Adrenal gland (tissue), 12 donors: ENCODE measurements around the gene PLEKHA6. TPM values are rescaled to one million over a fixed set of nuclear protein-coding genes. Genes with fewer than 3 reads are reported as not detected.

Source experiments
- DNase-seq, 7 donors: peaks; one replicate each; pipeline ENCODE4 v3.0.0-alpha.2; 2019 to 2020
- H3K27ac ChIP-seq, 5 donors: fragments of 200-600 bp; sonication (generic) in 4 of 5; 1 replicate in 3 of 5; 2 replicates in 2 of 5; pipeline versions ENCODE4 v1.5.1 to v1.8.0; 2016 to 2020; ENCODE audit warnings: mild to moderate bottlenecking in 1 of 5
- H3K27me3 ChIP-seq: fragments of 200-600 bp; 2 replicates; pipeline ENCODE4 v1.8.0; 2021
- H3K36me3 ChIP-seq, 2 donors: fragments of 200-600 bp; replicated peaks in 1 of 2; 1 replicate in 1 of 2; 2 replicates in 1 of 2; pipeline versions ENCODE4 v1.5.1 to v1.8.0; 2018 to 2022
- H3K4me1 ChIP-seq, 2 donors: fragments of 200-600 bp; replicated peaks in 1 of 2; 1 replicate in 1 of 2; 2 replicates in 1 of 2; pipeline versions ENCODE4 v1.5.1 to v1.8.0; 2018 to 2021
- H3K4me3 ChIP-seq, 4 donors: fragments of 200-600 bp; sonication (generic) in 3 of 4; one replicate each; pipeline ENCODE4 v1.5.1; 2016 to 2018
- H3K9me3 ChIP-seq, 3 donors: fragments of 200-600 bp; sonication (generic) in 1 of 3; replicated peaks in 1 of 3; 1 replicate in 2 of 3; 2 replicates in 1 of 3; pipeline versions ENCODE4 v1.5.1 to v1.8.0; 2016 to 2021
- POLR2A ChIP-seq, 2 donors: fragments of 450-650 bp; IDR thresholded peaks; one replicate each; pipeline ENCODE4 v1.6.1; 2017; ENCODE audit warnings: antibody characterized with exemption in 2 of 2, mild to moderate bottlenecking in 2 of 2, moderate library complexity in 1 of 2
- WGBS, 4 donors: extraction: QIAGEN DNeasy Blood & Tissue Kit in 2 of 4; methylation state at CpG; one replicate each; pipeline versions ENCODE4 v1.1.5 to v1.1.7; 2013 to 2017; 5-methylcytosine and 5-hydroxymethylcytosine counted together
- intact Hi-C, 2 donors: fragments of 100-400 bp; cut with DNase I; formaldehyde crosslinking; loops; one replicate each; pipeline versions ENCODE4 v1.14.1 to v1.15.0; 2022 to 2023
- polyA plus RNA-seq, 3 donors: library from polyadenylated mRNA; stranded (reverse); fragments of 200-250 nt in 2 of 3; fragments of 350-450 nt in 1 of 3; fragmentation: Illumina TruSeq in 1 of 3; extraction: RNeasy Lipid Tissue Mini Kit (QIAGEN cat#74804) in 1 of 3; gene quantifications; one replicate each; pipeline ENCODE4 v1.2.3, GENCODE V29; 2013 to 2014
- total RNA-seq, 9 donors: library from RNA; depleted of rRNA in 4 of 9; stranded (reverse); fragments of >200 nt in 4 of 9; fragments of 120-200 nt in 1 of 9; fragmentation: NEBNext Ultra II Directional in 1 of 9; extraction: Animal tissue kit (Norgen Biotek cat#: 25700) in 1 of 9; gene quantifications; one replicate each; pipeline versions ENCODE4 v1.1.0 to v1.2.4, GENCODE V29; 2013 to 2023
- TF ChIP-seq, protein P1 (sequence below), 6 experiments: fragments of 450-650 bp in 4 of 6; fragments of 200-600 bp in 2 of 6; sonication (generic) in 1 of 6; IDR thresholded peaks; 1 replicate in 5 of 6; 2 replicates in 1 of 6; pipeline versions ENCODE4 v1.5.1 to v1.8.0; 2016 to 2021; ENCODE audit warnings: antibody characterized with exemption in 6 of 6, mild to moderate bottlenecking in 2 of 6, moderate library complexity in 1 of 6
- donor health status: healthy with polysubstance abuse.
- donor health status: Bipolar disorder and iron deficiency.
- donor health status: DM: yes; HTN: yes; CAD: no.
- donor health status: DM: no; HTN: no; CAD: no.
- donor health status: DM: no; HTN: no; CAD: no.
- donor health status: DM: yes; HTN: yes; CAD: no.

PLEKHA6 gene
- total and polyA plus RNA-seq, 12 donors: 2.2 to 13.8 (median 5.1) TPM

DNA sequence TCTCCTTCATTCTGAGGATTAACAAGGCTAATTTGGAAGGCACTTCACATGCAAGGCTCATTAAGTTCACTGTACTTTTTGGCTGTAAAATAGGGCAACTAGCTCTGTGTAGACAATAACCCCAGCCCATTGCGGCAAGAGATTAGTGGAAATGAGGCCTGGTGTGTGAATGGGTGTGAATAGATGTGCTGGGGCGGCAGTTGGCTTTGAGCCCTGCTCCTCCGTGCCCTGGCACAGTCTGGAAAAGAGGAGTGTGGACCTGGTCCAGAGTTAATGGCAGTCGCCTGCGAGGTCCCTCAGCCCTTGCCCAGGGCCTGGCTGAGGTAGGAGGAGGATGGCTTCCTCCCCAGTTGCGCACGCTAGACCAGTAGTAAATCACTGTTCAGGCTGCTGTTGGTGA, 168.3 kb downstream of the PLEKHA6 start:
- 77 to 97% (median 89%) methylated on average over 5 to 7 of the region's 7 CpGs for WGBS, 4 donors
- H3K36me3 ChIP-seq: no peaks in the 10 kb centered on the region
- H3K9me3 ChIP-seq: no peaks in the 10 kb centered on the region
- no peaks in the 10 kb centered on the region for H3K4me1 ChIP-seq
- TF ChIP-seq, protein P1, sequence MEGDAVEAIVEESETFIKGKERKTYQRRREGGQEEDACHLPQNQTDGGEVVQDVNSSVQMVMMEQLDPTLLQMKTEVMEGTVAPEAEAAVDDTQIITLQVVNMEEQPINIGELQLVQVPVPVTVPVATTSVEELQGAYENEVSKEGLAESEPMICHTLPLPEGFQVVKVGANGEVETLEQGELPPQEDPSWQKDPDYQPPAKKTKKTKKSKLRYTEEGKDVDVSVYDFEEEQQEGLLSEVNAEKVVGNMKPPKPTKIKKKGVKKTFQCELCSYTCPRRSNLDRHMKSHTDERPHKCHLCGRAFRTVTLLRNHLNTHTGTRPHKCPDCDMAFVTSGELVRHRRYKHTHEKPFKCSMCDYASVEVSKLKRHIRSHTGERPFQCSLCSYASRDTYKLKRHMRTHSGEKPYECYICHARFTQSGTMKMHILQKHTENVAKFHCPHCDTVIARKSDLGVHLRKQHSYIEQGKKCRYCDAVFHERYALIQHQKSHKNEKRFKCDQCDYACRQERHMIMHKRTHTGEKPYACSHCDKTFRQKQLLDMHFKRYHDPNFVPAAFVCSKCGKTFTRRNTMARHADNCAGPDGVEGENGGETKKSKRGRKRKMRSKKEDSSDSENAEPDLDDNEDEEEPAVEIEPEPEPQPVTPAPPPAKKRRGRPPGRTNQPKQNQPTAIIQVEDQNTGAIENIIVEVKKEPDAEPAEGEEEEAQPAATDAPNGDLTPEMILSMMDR (IDR thresholded peaks at IDR 0.05): no peak
- no peak for TF ChIP-seq POLR2A (IDR thresholded peaks at IDR 0.05)
- peaks cover 19% of the 10 kb centered on the region for H3K27me3 ChIP-seq
- H3K4me3 ChIP-seq: no peak overlapping the region
- intact Hi-C loops: no loop called here
- H3K27ac ChIP-seq: no peak overlapping the region
- no peak for DNase-seq

DNA sequence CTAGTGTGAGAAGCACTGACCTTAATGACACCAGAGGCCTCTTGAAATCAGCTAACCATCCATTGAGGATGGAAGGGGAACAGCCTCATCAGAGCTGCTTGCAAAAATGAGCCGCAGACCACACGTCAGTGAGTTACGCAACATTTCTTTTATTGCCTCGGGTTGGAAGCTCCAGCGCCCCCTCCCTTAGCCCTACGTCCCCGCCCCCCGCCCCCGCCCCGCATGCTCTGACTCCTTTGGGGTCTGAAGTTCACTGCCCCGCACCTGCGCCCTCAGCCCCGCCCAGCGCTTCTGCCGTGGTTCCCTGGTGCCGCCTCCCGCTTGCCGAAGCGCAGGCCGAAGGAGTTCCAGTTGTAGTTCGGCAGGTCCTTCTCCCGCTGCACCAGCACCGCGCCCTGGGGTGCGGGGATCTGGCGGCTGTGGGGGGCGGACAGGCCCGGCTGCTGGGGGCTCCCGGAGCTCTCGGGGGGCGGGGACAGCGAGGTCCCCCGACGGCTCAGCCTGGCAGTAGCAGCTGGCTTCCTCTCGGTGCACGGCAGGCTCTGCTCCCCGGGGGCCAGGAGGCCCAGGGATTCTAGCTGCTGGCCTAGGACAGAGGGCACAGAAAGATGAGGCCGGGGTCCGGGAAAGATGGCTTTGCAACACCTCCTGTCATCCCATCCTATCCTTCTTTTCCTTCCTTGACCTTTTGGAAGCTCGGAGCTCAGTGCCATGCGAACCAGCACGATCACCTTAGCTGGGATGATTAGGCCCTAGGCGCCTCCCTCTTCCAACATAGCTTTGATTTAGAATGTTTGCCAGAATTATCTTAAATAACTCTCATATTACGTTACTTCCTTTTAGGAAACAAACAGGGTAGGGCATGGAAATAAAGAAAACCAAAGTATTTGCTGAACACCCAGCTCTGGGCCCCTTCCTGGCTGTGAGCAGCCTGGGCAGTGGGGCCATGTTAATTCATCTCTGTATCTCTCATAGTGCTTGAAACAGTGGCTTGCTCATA, 169.2 kb downstream of the PLEKHA6 start:
- Histone ChIP-seq H3K9me3 (no peaks in the 10 kb centered on the region), H3K4me1 (no peaks in the 10 kb centered on the region), H3K27me3 (peaks cover 19% of the 10 kb centered on the region), H3K27ac (no peak overlapping the region), H3K4me3 (peak overlapping the region in 1 of 4 donors; percentile 36), H3K36me3 (no peaks in the 10 kb centered on the region)
- TF ChIP-seq POLR2A (IDR thresholded peaks at IDR 0.05): no peak
- TF ChIP-seq, protein P1 (IDR thresholded peaks at IDR 0.05): no peak
- intact Hi-C loops: no loop called here
- WGBS, 4 donors: 33 to 63% (median 47%) methylated on average over 9 to 44 of the region's 44 CpGs
- DNase-seq: no peak

DNA sequence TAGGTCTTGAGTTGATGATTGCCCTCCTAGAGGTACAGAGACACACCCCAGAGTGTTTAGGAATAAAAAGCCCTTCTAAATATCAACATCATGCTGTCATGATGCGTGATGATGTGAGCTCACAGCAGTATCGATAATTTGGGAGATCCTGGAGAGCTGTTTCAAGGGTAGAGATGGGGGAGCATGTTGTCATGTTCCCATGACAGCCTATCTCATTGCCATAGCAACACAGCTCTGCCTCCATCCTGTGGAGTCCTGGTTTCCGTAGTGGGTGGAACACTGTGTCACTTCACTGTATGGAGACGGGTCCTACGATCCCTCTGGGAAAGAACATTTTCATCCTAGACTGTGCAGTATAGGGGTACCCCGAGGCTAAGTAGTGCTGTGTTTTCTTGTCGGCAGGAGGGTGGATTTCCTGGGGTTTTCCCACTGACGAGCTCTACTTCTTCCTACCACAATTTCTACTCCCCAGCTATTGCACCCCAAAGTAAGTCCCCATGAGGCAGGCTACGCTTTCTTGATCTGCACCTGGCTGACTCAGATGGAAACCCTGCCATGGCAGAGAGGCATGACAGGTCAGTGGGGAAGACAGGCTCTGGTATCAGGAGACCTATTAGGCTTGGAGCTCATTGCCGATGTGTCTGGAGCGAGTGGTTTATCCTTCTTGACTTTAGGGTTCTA, 170.6 kb downstream of the PLEKHA6 start:
- Histone ChIP-seq H3K4me1 (no peaks in the 10 kb centered on the region), H3K36me3 (no peaks in the 10 kb centered on the region), H3K27ac (no peak overlapping the region), H3K4me3 (no peak overlapping the region), H3K27me3 (peaks cover 19% of the 10 kb centered on the region), H3K9me3 (no peaks in the 10 kb centered on the region)
- TF ChIP-seq POLR2A (IDR thresholded peaks at IDR 0.05): no peak
- TF ChIP-seq, protein P1 (IDR thresholded peaks at IDR 0.05): no peak
- whole genome bisulfite sequencing, 4 donors: 74 to 89% (median 77%) methylated on average over 11 of the region's 11 CpGs
- intact Hi-C loops: no loop called here
- DNase-seq: no peak

DNA sequence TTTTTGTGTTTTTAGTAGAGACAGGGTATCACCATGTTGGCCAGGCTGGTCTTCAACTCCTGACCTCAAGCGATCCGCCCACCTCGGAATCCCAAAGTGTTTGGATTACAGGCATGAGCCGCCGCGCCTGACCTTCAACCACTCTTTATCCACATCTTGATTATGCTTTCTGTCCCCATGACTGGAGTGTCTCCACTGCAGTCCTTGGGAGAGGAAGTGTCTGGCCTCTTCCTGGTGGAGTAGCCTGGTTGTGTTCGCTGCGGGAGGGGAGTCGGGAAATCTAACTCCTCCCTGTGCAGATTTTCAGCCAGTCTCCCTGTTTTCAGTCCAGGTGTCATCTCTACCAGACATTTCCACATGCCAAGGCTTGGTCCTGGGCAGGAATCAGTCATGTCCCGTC, 173.1 kb downstream of the PLEKHA6 start:
- intact Hi-C loops: no loop called here
- no peak overlapping the region for H3K4me3 ChIP-seq
- peaks cover 19% of the 10 kb centered on the region for H3K27me3 ChIP-seq
- no peaks in the 10 kb centered on the region for H3K36me3 ChIP-seq
- H3K27ac ChIP-seq: no peak overlapping the region
- WGBS, 4 donors: 73 to 86% (median 82%) methylated on average over 10 of the region's 10 CpGs
- no peaks in the 10 kb centered on the region for H3K4me1 ChIP-seq
- H3K9me3 ChIP-seq: no peaks in the 10 kb centered on the region
- no peak for DNase-seq
- TF ChIP-seq, protein P1 (IDR thresholded peaks at IDR 0.05): no peak
- no peak for TF ChIP-seq POLR2A (IDR thresholded peaks at IDR 0.05)
